IMR-90 (cell line): ENCODE measurements around the gene TNN.

Experiments used
- CEBPB ChIP-seq: IDR thresholded peaks from 2 replicates; pipeline ENCODE4 v1.6.1; 2012; ENCODE audit warnings: low read depth, low read length, improper control_type of control experiment
- MAZ ChIP-seq: IDR thresholded peaks from 2 replicates; pipeline ENCODE4 v1.6.1; 2012; ENCODE audit warnings: low read depth, mild to moderate bottlenecking, low read length, improper control_type of control experiment, moderate library complexity, borderline replicate concordance
- MXI1 ChIP-seq: IDR thresholded peaks from 2 replicates; pipeline ENCODE4 v1.6.1; 2012; ENCODE audit warnings: low read depth, mild to moderate bottlenecking, low read length, moderate library complexity, borderline replicate concordance
- POLR2A ChIP-seq: IDR thresholded peaks from 2 replicates; pipeline ENCODE4 v1.6.1; 2012; ENCODE audit warnings: mild to moderate bottlenecking, low read depth, low read length
- RAD21 ChIP-seq: IDR thresholded peaks from 2 replicates; pipeline ENCODE4 v1.6.1; 2012; ENCODE audit warnings: low read length, improper control_type of control experiment
- RFX5 ChIP-seq: IDR thresholded peaks from 2 replicates; pipeline ENCODE4 v1.8.0; 2012; ENCODE audit warnings: low read depth, mild to moderate bottlenecking, low read length, moderate library complexity
- TF ChIP-seq, protein P1 (sequence below): conservative IDR thresholded peaks from 2 replicates; pipeline ENCODE4 v1.5.1; 2012; ENCODE audit warnings: mild to moderate bottlenecking, low read depth, low read length, improper control_type of control experiment
- TF ChIP-seq, protein P2 (sequence below): fragments of 150-350 bp; IDR thresholded peaks from 2 replicates; pipeline ENCODE4 v1.6.1; 2017; ENCODE audit warnings: mild to moderate bottlenecking, antibody characterized with exemption, low read length, low read depth

DNA sequence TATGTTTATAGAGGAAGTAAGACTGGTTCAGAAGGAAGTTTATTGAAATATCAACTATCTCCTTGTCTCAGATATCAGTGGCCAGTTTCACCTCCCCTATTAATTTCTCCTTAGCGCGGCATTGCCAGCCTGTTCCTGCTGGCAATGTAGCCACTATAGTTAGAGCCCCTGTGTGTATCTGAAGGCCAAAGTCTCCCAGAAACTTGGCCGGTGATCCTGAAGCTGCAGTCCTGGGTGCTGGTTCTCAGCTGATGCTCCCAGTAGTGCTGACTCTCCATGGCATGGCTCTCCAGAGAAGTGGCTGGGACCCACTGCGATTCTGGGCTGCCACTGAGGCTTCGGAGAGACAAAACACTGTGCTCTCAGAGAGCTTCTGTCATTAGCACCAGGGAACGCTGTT, 59.9 kb downstream of the TNN start:
- TF ChIP-seq, protein P1, sequence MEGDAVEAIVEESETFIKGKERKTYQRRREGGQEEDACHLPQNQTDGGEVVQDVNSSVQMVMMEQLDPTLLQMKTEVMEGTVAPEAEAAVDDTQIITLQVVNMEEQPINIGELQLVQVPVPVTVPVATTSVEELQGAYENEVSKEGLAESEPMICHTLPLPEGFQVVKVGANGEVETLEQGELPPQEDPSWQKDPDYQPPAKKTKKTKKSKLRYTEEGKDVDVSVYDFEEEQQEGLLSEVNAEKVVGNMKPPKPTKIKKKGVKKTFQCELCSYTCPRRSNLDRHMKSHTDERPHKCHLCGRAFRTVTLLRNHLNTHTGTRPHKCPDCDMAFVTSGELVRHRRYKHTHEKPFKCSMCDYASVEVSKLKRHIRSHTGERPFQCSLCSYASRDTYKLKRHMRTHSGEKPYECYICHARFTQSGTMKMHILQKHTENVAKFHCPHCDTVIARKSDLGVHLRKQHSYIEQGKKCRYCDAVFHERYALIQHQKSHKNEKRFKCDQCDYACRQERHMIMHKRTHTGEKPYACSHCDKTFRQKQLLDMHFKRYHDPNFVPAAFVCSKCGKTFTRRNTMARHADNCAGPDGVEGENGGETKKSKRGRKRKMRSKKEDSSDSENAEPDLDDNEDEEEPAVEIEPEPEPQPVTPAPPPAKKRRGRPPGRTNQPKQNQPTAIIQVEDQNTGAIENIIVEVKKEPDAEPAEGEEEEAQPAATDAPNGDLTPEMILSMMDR = no peak
- no peak for TF ChIP-seq RAD21
- TF ChIP-seq POLR2A = no peak
- no peak for TF ChIP-seq MXI1
- TF ChIP-seq CEBPB = no peak
- no peak for TF ChIP-seq RFX5
- TF ChIP-seq, protein P2, sequence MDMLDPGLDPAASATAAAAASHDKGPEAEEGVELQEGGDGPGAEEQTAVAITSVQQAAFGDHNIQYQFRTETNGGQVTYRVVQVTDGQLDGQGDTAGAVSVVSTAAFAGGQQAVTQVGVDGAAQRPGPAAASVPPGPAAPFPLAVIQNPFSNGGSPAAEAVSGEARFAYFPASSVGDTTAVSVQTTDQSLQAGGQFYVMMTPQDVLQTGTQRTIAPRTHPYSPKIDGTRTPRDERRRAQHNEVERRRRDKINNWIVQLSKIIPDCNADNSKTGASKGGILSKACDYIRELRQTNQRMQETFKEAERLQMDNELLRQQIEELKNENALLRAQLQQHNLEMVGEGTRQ = no peak
- no peak for TF ChIP-seq MAZ
